SK-N-MC (cell line): ENCODE data around the gene PDSS1.
A peak's percentile ranks its signal among the peaks of the same experiment; 100 is the strongest.
"Not testable (repeated sequence)": the region's sequence is repeated elsewhere in the genome, so short reads cannot be mapped to it uniquely, and the experiment has no call there.

Experiments
- DNase-seq: peaks from one replicate; pipeline ENCODE4 v3.0.0-alpha.2; 2011; ENCODE audit warnings: low read depth, low spot score
- H3K27ac ChIP-seq: fragments of 200-600 bp; sonication (generic); 2 replicates; pipeline ENCODE4 v1.5.1; 2016; ENCODE audit warnings: mixed run types
- H3K36me3 ChIP-seq: fragments of 200-600 bp; sonication (generic); 2 replicates; pipeline ENCODE4 v1.6.1; 2017; ENCODE audit warnings: antibody characterized with exemption, low read length, mixed read lengths; ENCODE audit not compliant: insufficient read depth
- H3K4me3 ChIP-seq: fragments of 200-600 bp; sonication (generic); 2 replicates; pipeline ENCODE4 v1.5.1; 2016
- H3K9ac ChIP-seq: fragments of 200-600 bp; sonication (generic); 2 replicates; pipeline ENCODE4 v1.8.0; 2017; ENCODE audit warnings: mixed run types, mixed read lengths; ENCODE audit not compliant: insufficient read length
- H3K9me3 ChIP-seq: fragments of 200-600 bp; sonication (generic); 2 replicates; pipeline ENCODE4 v1.6.1; 2017; ENCODE audit warnings: low read depth, mild to moderate bottlenecking, antibody characterized with exemption, low read length, moderate library complexity, mixed read lengths
- EZH2 ChIP-seq: fragments of 200-600 bp; sonication (generic); IDR thresholded peaks from one replicate; pipeline ENCODE4 v1.6.1; 2017; ENCODE audit warnings: antibody characterized with exemption
- FOXP2 ChIP-seq: optimal IDR thresholded peaks from 2 replicates; pipeline ENCODE3; 2011; ENCODE audit warnings: mild to moderate bottlenecking, moderate library complexity; ENCODE audit not compliant: insufficient read depth; ENCODE audit errors: extremely low read length, control extremely low read depth
- POLR2AphosphoS5 ChIP-seq: IDR thresholded peaks from 2 replicates; pipeline ENCODE4 v1.6.1; 2012; ENCODE audit warnings: mild to moderate bottlenecking, low read depth, low read length, borderline replicate concordance

The PDSS1 gene

GRCh38 chr10:26697163-26697921, at the start of gene PDSS1:
Gene PDSS1 (plus strand): TSS chr10:26697701. CDS start chr10:26697712, 11 bp downstream.
- DNase-seq: no peak
- H3K36me3 ChIP-seq: peaks cover 19% of the 10 kb centered on the region; the same call in 1 of the 2 replicates
- H3K4me3 ChIP-seq: peak within 1 kb of the TSS; percentile 86
- H3K27ac ChIP-seq: peak within 1 kb of the TSS; percentile 62
- no peaks in the 10 kb centered on the region for H3K9me3 ChIP-seq
- peak within 1 kb of the TSS; percentile 90 for H3K9ac ChIP-seq
- TF ChIP-seq EZH2 (no peak), FOXP2 (no peak), POLR2AphosphoS5 (peak; percentile 54)

GRCh38 chr10:26648245-26648636, 49.3 kb upstream of the PDSS1 start:
- DNase-seq, H3K9ac ChIP-seq, H3K4me3 ChIP-seq, H3K9me3 ChIP-seq, H3K36me3 ChIP-seq: not testable (repeated sequence)
- H3K27ac ChIP-seq: 0 out of 2 replicates have a peak overlapping the region, but pooled peaks have one; percentile 19

GRCh38 chr10:26650406-26650805, 47.1 kb upstream of the PDSS1 start:
- H3K4me3 ChIP-seq: no peak overlapping the region
- no peaks in the 10 kb centered on the region for H3K9me3 ChIP-seq
- H3K36me3 ChIP-seq: peaks cover 9% of the 10 kb centered on the region; the same call in 1 of the 2 replicates
- no peak for TF ChIP-seq POLR2AphosphoS5
- no peak for TF ChIP-seq FOXP2
- no peak for TF ChIP-seq EZH2
- H3K27ac ChIP-seq: 0 out of 2 replicates have a peak overlapping the region, but pooled peaks have one; percentile 13
- no peak overlapping the region for H3K9ac ChIP-seq
- DNase-seq: no peak

GRCh38 chr10:26651476-26651875, 46.0 kb upstream of the PDSS1 start:
- not testable (repeated sequence) for H3K4me3 ChIP-seq, H3K27ac ChIP-seq, H3K36me3 ChIP-seq, DNase-seq, H3K9me3 ChIP-seq, H3K9ac ChIP-seq

GRCh38 chr10:26653004-26653403, 44.5 kb upstream of the PDSS1 start:
- H3K27ac ChIP-seq: no peak overlapping the region
- H3K36me3 ChIP-seq: peaks cover 6% of the 10 kb centered on the region; the same call in 1 of the 2 replicates
- no peak overlapping the region for H3K9ac ChIP-seq
- DNase-seq: no peak
- H3K9me3 ChIP-seq: no peaks in the 10 kb centered on the region
- TF ChIP-seq FOXP2 (no peak), EZH2 (no peak), POLR2AphosphoS5 (no peak)
- H3K4me3 ChIP-seq: no peak overlapping the region

GRCh38 chr10:26655746-26656145, 41.8 kb upstream of the PDSS1 start:
- no peak overlapping the region for H3K9ac ChIP-seq
- H3K4me3 ChIP-seq: no peak overlapping the region
- H3K9me3 ChIP-seq: no peaks in the 10 kb centered on the region
- TF ChIP-seq EZH2 (no peak), FOXP2 (no peak), POLR2AphosphoS5 (peak; percentile 52; the same call in 1 of the 2 replicates)
- no peak for DNase-seq
- H3K27ac ChIP-seq: 0 out of 2 replicates have a peak overlapping the region, but pooled peaks have one; percentile 31
- peaks cover 5% of the 10 kb centered on the region for H3K36me3 ChIP-seq

GRCh38 chr10:26662864-26663263, 34.6 kb upstream of the PDSS1 start:
- peaks cover 76% of the 10 kb centered on the region for H3K36me3 ChIP-seq
- TF ChIP-seq POLR2AphosphoS5: peak; percentile 37; the same call in 1 of the 2 replicates
- no peak for TF ChIP-seq EZH2

GRCh38 chr10:26665080-26666048, 32.1 kb upstream of the PDSS1 start:
- TF ChIP-seq EZH2 (no peak), FOXP2 (no peak), POLR2AphosphoS5 (no peak)
- H3K4me3 ChIP-seq: no peak overlapping the region
- H3K9me3 ChIP-seq: no peaks in the 10 kb centered on the region; the same call in 1 of the 2 replicates
- H3K27ac ChIP-seq: peak overlapping the region; percentile 46
- DNase-seq: no peak
- peaks cover 97% of the 10 kb centered on the region for H3K36me3 ChIP-seq
- no peak overlapping the region for H3K9ac ChIP-seq

More at GRCh38 chr10:26662864-26663263, 34.6 kb upstream of the PDSS1 start:
- DNase-seq: no peak
- Histone ChIP-seq H3K27ac (0 out of 2 replicates have a peak overlapping the region, but pooled peaks have one; percentile 3), H3K9me3 (no peaks in the 10 kb centered on the region; the same call in 1 of the 2 replicates), H3K9ac (no peak overlapping the region), H3K4me3 (no peak overlapping the region)
